Eye (tissue), 1 donor: ENCODE measurements around the gene CLK4.

Experiments used
- DNase-seq: peaks from one replicate; pipeline ENCODE4 v3.0.0-alpha.2; 2015

CLK4 gene

GRCh38 chr5:178632285-178632684, 5.4 kb upstream of the CLK4 start:
- DNase-seq, result no peak

DNA sequence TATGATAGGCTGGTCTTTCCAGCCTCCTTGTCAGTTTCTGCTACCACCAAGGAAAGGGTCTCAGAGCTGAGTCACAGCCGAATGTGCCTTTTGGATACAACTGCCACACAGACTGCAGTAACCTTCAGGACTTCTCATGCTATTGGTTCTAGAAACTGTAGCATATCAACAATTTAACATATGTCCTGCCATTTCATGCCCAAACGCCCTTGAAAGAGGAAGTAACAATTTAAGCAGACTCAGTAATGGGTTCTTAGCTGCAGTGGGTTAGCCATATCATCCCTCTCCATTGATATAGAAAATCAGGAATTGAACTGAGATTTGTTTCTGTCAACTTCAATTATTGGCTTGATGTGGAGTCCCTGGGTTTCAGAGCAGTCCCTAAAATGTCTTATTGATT, 4.1 kb upstream of the CLK4 start:
- no peak for DNase-seq

- DNase-seq, result no peak
Observed at GRCh38 chr5:178630475-178630930, 3.7 kb upstream of the CLK4 start.

DNA sequence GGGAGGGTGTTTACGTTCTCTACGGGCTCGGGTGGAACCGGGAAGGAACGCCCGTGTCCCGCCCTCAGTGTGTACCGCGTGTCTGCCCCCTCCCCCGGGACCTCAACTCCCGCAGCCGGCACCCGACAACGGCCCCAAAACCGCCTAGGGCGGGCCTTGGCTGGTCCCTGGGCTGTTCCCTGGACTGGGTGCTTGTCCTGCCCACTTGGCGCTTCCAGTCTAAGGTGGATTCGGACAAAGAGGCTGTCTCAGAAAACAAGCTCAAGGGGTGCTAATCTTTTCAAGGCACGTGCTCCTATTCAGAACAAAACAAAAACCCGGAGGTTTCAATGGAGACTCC, 379 bp upstream of the CLK4 start:
- DNase-seq, result no peak

DNA sequence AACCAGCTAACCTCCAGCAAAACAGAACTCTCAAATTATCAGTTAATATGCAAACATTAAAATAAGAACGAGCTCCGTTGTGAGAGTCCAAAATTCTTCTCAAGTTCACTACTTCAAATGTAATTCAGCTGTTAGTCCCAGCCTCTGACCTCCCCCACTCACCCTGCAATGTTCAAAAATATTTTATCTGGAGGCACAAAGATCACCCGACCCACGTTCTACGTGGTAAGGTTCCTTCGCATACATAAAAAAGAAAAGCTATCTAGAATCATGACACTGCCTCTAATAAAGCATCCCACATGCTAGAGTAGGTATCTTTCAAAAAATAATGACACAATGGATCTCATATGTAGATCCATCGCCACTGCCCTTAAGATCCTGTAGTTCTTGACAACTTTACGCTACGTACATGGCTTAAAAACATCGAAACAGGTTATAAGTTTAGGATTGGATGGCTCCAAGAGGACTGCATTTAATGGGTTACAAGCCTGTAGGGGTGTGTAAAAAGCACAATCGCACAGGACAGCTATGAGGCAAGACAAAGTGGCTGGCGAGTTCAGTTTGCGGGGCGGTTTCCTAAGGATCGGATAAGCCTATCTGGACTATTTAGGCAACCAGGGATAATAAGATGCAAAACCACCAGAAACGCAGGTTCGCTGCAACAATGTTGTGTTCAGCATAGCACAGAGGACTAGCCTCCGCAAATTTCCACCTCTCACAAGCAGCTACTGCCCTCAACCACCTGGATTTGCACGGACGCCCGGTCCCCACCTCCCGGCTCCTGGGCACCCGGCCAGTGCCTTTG, 969 bp downstream of the CLK4 start:
- DNase-seq, result no peak

DNA sequence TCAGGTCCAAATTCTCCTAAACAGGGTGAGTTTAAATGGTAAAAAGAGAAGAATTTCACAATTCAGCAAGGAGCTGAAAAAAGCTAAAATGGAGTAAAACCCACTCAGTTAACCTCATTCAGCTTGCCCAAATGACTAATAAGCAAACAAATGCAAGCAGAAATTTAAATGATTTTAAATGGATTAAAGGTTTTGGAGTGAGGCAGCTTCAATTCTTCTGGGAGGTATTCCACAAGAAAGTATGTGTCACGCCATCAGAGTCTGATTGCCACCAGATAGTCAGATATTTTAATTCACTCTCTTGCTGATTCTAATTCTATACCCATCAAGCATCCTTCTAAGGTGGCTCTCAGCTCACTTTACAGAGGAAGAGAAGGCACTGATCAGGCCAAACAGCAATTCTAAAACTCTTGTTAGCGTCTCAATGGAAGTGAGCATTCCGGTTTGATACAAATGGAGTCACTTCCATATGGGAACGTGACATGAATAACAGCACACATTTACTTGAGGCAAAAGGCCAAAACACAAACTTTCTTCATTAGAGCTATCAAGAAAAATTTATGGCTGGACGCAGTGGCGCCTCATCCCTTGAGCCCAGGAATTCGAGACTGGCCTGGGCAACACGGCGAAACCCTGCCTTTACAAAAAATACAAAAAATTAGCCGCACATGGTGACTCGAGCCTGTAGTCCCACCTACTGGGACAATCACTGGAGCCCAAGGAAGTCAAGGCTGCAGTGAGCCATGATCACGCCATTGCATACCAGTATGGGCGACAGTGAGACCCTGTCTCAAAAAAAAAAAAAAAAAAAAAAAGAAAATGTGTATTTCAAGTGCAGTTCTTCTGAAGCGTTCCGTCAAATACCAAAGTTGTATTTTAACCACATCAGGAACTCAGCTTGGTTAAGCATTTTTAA, 2.0 kb downstream of the CLK4 start:
- DNase-seq, result peak; percentile 39

- no peak for DNase-seq
Observed at GRCh38 chr5:178622679-178623247, 4.1 kb downstream of the CLK4 start.

GRCh38 chr5:178619390-178619789, 7.5 kb downstream of the CLK4 start:
- no peak for DNase-seq

DNA sequence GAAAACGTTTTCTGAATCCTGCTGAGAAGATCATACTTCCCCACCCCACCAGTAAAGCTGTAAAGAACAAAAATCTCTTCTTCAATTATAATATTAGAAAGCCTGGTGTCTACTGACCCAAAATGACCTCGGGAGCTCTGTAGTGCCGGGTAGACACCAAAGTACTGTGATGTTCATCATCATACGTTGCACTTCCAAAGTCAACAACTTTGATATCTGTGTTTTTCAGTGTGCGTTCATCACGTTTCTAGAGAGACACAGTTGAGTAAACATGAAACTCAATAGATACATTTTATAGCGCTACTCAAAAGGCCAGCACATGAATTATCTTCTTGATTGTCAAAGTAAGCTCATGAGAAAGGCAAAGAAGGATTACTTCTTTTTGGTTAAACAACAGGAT, 14.6 kb downstream of the CLK4 start:
- no peak for DNase-seq

DNA sequence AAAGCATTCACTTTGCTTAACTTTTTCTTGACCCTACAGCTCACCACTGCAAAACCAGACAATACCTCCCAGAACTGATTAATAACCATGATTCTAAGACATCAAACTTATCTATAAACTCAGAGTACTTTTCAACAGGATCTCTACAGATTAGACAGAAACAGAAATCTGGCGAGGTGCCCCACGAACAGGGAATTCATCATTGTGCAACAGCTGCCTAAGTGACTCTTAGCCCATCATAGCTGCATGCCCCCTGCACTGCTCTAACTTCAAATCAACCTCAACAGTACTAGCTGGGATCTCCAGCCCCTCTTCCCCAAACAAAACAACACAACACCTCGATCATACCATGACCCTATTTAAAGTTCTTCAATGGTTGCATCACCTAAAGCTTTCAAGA, 20.6 kb downstream of the CLK4 start:
- no peak for DNase-seq

- no peak for DNase-seq
Observed at GRCh38 chr5:178605788-178606187, 21.1 kb downstream of the CLK4 start.

DNA sequence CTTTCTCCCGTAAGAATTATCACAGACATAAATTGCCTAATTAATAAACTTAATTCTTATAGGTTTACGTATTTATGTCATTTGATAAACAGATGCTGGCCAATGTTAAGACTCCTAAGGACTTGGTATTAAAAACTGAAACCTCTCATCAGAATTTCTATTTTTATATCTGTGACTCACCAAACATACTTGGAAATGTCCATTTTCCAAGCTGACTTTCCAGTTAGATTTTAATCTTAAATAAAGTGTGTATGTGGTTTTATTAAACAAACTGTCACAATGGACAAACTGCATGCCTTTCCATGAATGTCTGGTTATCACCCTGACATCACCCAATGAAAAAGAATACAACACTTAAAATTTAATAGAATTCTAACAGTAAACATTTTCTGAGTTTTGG, 24.1 kb downstream of the CLK4 start:
- DNase-seq, result no peak

DNA sequence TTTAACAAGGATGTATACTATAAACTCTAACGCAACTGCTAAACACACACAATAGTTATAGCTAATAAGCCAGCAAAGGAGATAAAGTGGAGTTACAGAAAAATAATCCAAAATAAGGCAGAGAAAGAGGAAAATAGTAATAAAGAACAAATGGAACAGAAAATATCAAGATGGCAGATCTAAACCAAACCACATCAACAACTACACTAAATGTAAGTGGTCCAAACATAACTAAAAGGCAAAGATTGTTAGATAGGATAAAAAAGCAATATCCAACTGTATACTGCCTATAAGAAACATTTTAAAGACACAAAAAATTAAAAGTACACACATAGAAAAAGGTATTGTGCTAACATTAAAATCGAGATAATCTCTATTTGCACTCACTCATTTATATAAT, 31.1 kb downstream of the CLK4 start:
- no peak for DNase-seq

- peak; percentile 25 for DNase-seq
Observed at GRCh38 chr5:178595150-178595549, 31.7 kb downstream of the CLK4 start.

DNA sequence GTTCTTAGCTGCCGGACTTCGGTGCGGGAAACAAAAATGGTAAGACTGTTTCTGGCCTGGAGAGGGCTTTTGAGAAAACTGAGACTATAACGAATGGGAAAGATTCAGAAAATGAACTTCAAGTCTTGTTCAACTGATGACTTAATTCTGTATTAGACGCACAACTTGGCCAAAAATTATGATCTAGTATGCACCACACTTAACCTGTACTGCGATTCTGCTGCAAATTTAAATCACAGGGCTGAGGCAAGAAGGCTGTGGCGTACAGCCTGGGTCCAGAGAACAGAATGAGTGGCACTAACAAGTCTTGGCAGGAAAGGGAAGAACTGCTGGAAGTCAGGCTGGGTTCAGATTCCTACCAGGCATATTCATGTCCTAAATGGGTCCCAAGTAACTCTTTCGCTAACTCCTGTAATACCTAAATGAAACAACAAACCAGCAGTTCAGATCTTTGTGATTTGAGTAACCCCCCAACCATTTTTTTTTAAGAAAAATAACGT, 35.9 kb downstream of the CLK4 start:
- DNase-seq, result no peak

DNA sequence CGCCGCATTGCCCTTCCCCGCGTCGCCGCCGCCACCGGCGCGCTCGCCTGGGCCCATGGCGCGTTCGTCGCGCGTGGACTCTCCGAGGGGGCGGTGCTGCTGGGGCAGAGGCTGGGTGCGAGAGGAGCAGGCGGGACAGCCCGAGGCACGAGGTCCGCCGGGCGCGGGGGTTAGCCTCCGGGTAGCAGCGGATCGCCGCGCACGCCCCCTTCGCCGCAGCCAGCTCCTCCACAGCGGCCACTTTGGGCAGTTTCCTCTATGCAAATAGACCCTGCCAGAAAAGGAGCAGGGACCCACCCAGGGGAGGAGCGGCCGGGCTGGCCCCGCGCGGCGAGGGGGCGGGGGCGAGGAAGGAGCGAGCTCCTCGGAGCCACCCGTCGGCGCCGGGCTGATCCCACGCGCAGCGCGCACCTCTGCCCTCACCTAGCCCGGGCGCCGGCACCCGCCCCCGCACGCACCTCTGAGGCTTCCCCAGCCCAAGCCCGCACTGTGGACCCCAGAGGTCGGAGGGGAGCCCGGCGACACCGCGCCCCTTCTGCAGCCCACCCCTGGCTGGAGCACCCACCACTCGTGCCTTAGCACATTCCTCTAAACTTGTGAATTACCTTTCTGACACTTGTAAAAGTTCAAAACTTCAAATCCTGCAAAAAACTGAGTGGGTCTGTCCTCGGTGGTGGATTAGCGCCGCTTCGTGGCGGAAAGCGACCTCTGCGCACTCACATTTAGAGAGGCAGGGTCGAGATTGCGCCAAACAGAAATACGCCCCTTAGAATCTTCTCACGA, 36.5 kb downstream of the CLK4 start, which contains the start of gene COL23A1:
Gene COL23A1, minus strand, starts transcription at position 253 of the 783 bp plus-strand sequence.
- peak; percentile 90 for DNase-seq

GRCh38 chr5:178589180-178590140, 37.4 kb downstream of the CLK4 start:
- peak; percentile 77 for DNase-seq

DNA sequence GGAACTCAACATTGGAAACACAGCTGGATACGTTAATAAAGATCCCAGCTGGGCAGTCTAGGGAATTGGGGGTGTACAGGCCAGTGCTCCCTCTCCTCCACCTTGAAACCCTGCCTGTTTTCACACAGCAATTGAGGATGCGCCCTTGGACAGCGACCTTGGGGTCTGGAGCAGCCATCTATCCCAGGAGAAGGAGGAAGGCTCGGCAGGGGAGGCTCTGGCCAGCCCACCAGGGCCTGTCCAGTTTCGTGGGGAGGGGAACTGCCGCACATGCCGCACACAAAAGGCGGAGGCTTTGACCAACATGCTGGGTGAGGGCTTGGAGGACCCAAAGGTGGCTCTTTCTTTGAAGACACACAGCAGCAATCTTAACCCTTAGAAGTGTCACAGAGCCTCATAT, 38.1 kb downstream of the CLK4 start:
- DNase-seq, result peak; percentile 17

DNA sequence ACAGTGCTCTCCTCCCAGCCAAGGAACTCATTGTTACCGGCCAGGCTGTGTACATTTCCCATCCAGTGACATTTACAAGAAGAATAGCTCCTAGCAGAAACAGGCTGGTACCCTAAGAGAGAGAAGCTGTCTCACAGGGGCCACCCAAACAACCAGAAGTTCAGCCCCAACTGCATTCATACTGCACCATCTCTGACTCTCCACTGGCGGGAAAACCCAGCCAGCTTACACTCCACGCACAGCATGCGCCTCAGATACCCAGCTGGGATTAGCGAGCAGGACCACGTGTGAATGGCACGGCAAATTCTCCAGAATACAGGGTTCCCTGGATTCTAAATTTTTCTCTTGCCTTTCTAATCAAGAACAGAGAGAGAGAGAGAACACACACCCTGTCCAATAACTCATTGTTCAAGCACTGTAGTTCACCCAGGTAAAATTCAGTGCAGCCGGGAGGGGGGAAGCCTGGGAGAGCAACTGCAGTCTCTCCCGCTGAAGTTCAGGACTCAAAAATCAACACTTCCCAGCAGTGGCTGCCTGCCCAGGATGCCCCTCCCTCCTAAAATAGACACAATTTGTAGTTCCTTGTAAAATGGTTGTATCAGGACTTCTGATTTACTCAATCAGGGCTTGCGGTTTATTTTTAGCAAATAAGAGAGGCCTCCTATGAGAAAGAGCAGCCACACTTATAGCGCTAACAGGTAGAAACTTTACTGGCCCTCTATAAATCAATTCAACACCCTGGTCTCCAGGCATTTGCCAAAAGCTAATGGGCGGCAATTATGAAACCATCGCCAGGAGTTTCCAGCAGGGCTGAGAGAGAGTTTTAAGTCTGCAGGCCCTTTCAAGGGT, 38.9 kb downstream of the CLK4 start:
- peak; percentile 55 for DNase-seq

GRCh38 chr5:178586396-178586795, 40.5 kb downstream of the CLK4 start:
- DNase-seq, result no peak
